Esophagus squamous epithelium (tissue), 4 donors: ENCODE results near the gene NPPB.

Experiments used
- CTCF ChIP-seq, 6 experiments: fragments of 450-650 bp in 4 of 6; fragments of 200-600 bp in 2 of 6; sonication (generic) in 2 of 6; IDR thresholded peaks; one replicate each; pipeline ENCODE4 v1.5.1; 2016 to 2019; ENCODE audit warnings: antibody characterized with exemption in 6 of 6, mild to moderate bottlenecking in 4 of 6, moderate library complexity in 4 of 6
- POLR2A ChIP-seq, 4 donors: fragments of 450-650 bp; IDR thresholded peaks; one replicate each; pipeline ENCODE4 v1.6.1; 2017; ENCODE audit warnings: antibody characterized with exemption in 4 of 4, mild to moderate bottlenecking in 4 of 4, moderate library complexity in 3 of 4

- TF ChIP-seq CTCF (IDR thresholded peaks at IDR 0.05), result no peak
- TF ChIP-seq POLR2A (IDR thresholded peaks at IDR 0.05), result no peak
Observed at GRCh38 chr1:11857164-11857851, 1.4 kb downstream of the NPPB start.
